Hepatocyte (in vitro differentiated cells): Measurements from ENCODE around the gene TMEM11. TPM values are rescaled to one million over a fixed set of nuclear protein-coding genes. Genes with fewer than 3 reads are reported as not detected.

Experiments used
- DNase-seq: peaks from one replicate; pipeline ENCODE4 v3.0.0-alpha.2; 2016; ENCODE audit warnings: low spot score
- H2AFZ ChIP-seq: fragments of 200-600 bp; sonication (generic); 2 replicates; pipeline ENCODE4 v1.6.0; 2016; ENCODE audit warnings: antibody characterized with exemption, mild to moderate bottlenecking
- H3K27ac ChIP-seq: fragments of 200-600 bp; sonication (generic); 2 replicates; pipeline ENCODE4 v1.5.1; 2016; ENCODE audit warnings: mild to moderate bottlenecking
- H3K27me3 ChIP-seq: fragments of 200-600 bp; sonication (generic); 2 replicates; pipeline ENCODE4 v1.6.1; 2016
- H3K36me3 ChIP-seq: fragments of 200-600 bp; sonication (generic); replicated peaks from 2 replicates; pipeline ENCODE4 v1.5.1; 2016; ENCODE audit warnings: low read depth; ENCODE audit not compliant: insufficient read depth
- H3K4me1 ChIP-seq: fragments of 200-600 bp; sonication (generic); 2 replicates; pipeline ENCODE4 v1.5.1; 2016; ENCODE audit warnings: mild to moderate bottlenecking, moderate library complexity; ENCODE audit not compliant: insufficient read depth
- H3K4me2 ChIP-seq: fragments of 200-600 bp; sonication (generic); 2 replicates; pipeline ENCODE4 v1.6.0; 2016
- H3K4me3 ChIP-seq: fragments of 200-600 bp; sonication (generic); 2 replicates; pipeline ENCODE4 v1.5.1; 2016; ENCODE audit warnings: mild to moderate bottlenecking
- H3K79me2 ChIP-seq: fragments of 200-600 bp; sonication (generic); 2 replicates; pipeline ENCODE4 v1.6.0; 2017; ENCODE audit warnings: mild to moderate bottlenecking
- H3K9me2 ChIP-seq: fragments of 200-600 bp; sonication (generic); replicated peaks from 2 replicates; pipeline ENCODE4 v1.6.0; 2017; ENCODE audit warnings: mild to moderate bottlenecking; ENCODE audit not compliant: insufficient read depth
- H3K9me3 ChIP-seq: fragments of 200-600 bp; sonication (generic); 2 replicates; pipeline ENCODE4 v1.5.1; 2016; ENCODE audit warnings: low read depth, mild to moderate bottlenecking
- H4K20me1 ChIP-seq: fragments of 200-600 bp; sonication (generic); 2 replicates; pipeline ENCODE4 v1.6.0; 2016; ENCODE audit warnings: mild to moderate bottlenecking; ENCODE audit not compliant: insufficient read depth, poor library complexity, severe bottlenecking
- CTCF ChIP-seq: fragments of 200-600 bp; sonication (generic); IDR thresholded peaks from 2 replicates; pipeline ENCODE4 v1.5.1; 2016; ENCODE audit warnings: antibody characterized with exemption, mild to moderate bottlenecking; ENCODE audit not compliant: poor library complexity
- EZH2 ChIP-seq: fragments of 200-600 bp; sonication (generic); IDR thresholded peaks from 2 replicates; pipeline ENCODE4 v1.6.1; 2016; ENCODE audit warnings: antibody characterized with exemption, mild to moderate bottlenecking, borderline replicate concordance
- EZH2phosphoT487 ChIP-seq: fragments of 200-600 bp; sonication (generic); IDR thresholded peaks from one replicate; pipeline ENCODE4 v1.6.1; 2018; ENCODE audit warnings: antibody characterized with exemption, mild to moderate bottlenecking, low read depth, moderate library complexity; ENCODE audit not compliant: unreplicated experiment, severe bottlenecking
- WGBS: methylation state at CpG from one replicate; pipeline ENCODE4 v1.1.6; 2016; ENCODE audit warnings: low lambda C conversion rate; ENCODE audit errors: missing lambda C conversion rate; 5-methylcytosine and 5-hydroxymethylcytosine counted together
- polyA plus RNA-seq: library from polyadenylated mRNA; unstranded; fragments of >200 nt; fragmentation: Nextera tagmentation; extraction: Ambion mirVana; gene quantifications from 2 replicates; pipeline ENCODE4 v1.2.1, GENCODE V29; 2016
- total RNA-seq: library from RNA; depleted of rRNA; stranded (reverse); fragments of >200 nt; gene quantifications from 2 replicates; pipeline ENCODE4 v1.2.3, GENCODE V29; 2014

Gene TMEM11
- total and polyA plus RNA-seq, 2 experiments from 2014 or later, result 21.6 to 78.1 TPM

- no peak overlapping the region for H3K4me3 ChIP-seq
- peaks cover 4% of the 10 kb centered on the region for H3K4me1 ChIP-seq
- no peak overlapping the region for H3K27ac ChIP-seq
- H3K9me2 ChIP-seq, result no peaks in the 10 kb centered on the region
- 67% methylated on average over 7 of the region's 7 CpGs for WGBS
- TF ChIP-seq EZH2phosphoT487 (no peak), EZH2 (no peak), CTCF (no peak)
- no peaks in the 10 kb centered on the region for H3K27me3 ChIP-seq
- H2AFZ ChIP-seq, result no peak overlapping the region
- no peak overlapping the region for H3K4me2 ChIP-seq
- no peak for DNase-seq
- no peaks in the 10 kb centered on the region for H4K20me1 ChIP-seq
- peaks cover 3% of the 10 kb centered on the region for H3K79me2 ChIP-seq
- H3K9me3 ChIP-seq, result no peaks in the 10 kb centered on the region
- H3K36me3 ChIP-seq, result no peaks in the 10 kb centered on the region
These were observed 36.2 kb upstream of the TMEM11 start for GRCh38 chr17:21249920-21250703.

- Histone ChIP-seq H3K27ac (no peak overlapping the region), H4K20me1 (no peaks in the 10 kb centered on the region), H3K9me3 (no peaks in the 10 kb centered on the region), H2AFZ (no peak overlapping the region), H3K36me3 (no peaks in the 10 kb centered on the region), H3K79me2 (peaks cover 3% of the 10 kb centered on the region), H3K27me3 (no peaks in the 10 kb centered on the region), H3K4me1 (peaks cover 4% of the 10 kb centered on the region), H3K4me3 (no peak overlapping the region), H3K9me2 (no peaks in the 10 kb centered on the region), H3K4me2 (no peak overlapping the region)
- DNase-seq, result no peak
- TF ChIP-seq CTCF (no peak), EZH2phosphoT487 (no peak), EZH2 (no peak)
- 89% methylated on average over 12 of the region's 12 CpGs for WGBS
These were observed 35.3 kb upstream of the TMEM11 start for GRCh38 chr17:21249086-21249795.

- 87% methylated on average over 4 of the region's 4 CpGs for WGBS
These were observed 34.5 kb upstream of the TMEM11 start for GRCh38 chr17:21248500-21248899.

More at GRCh38 chr17:21248500-21248899, 34.5 kb upstream of the TMEM11 start:
- Histone ChIP-seq H3K79me2 (peaks cover 3% of the 10 kb centered on the region), H3K27me3 (no peaks in the 10 kb centered on the region), H3K4me2 (no peak overlapping the region), H3K27ac (no peak overlapping the region), H3K9me2 (no peaks in the 10 kb centered on the region), H3K36me3 (no peaks in the 10 kb centered on the region), H3K4me1 (no peaks in the 10 kb centered on the region), H4K20me1 (no peaks in the 10 kb centered on the region), H3K4me3 (no peak overlapping the region), H2AFZ (no peak overlapping the region), H3K9me3 (no peaks in the 10 kb centered on the region)
- TF ChIP-seq EZH2phosphoT487 (no peak), EZH2 (no peak), CTCF (no peak)
- no peak for DNase-seq
